K562 treated with DMSO at 1 percent for 24 hours (cell line): ENCODE data around the gene CYP4A11. TPM values are rescaled to one million over a fixed set of nuclear protein-coding genes. Genes with fewer than 3 reads are reported as not detected.

Source experiments
- total RNA-seq: library from RNA; unstranded; fragments of 300-600 nt; gene quantifications from 2 replicates; pipeline ENCODE4 v1.2.3, GENCODE V29; 2022; ENCODE audit warnings: low read depth; ENCODE audit not compliant: insufficient read depth

Gene CYP4A11
- not detected in 2 replicates for total RNA-seq

GRCh38 chr1:46941135-46941694, at the start of gene CYP4A11:
CYP4A11 (minus strand) TSS chr1:46941476; CDS start chr1:46941433, 43 bp downstream.

Other genes starting within 250 kb of the CYP4A11 start
- gene EFCAB14, start 222.4 kb downstream of the CYP4A11 start, total RNA-seq: 23.3 and 25.5 TPM in 2 replicates
- not detected in 2 replicates for gene CYP4B1, start 142.4 kb downstream of the CYP4A11 start, total RNA-seq
- gene CYP4X1, start 82.2 kb upstream of the CYP4A11 start, total RNA-seq: 0.35 and 0.74 TPM in 2 replicates
- gene CYP4Z1, start 125.8 kb upstream of the CYP4A11 start, total RNA-seq: not detected in 2 replicates
- gene CYP4A22, start 196.0 kb upstream of the CYP4A11 start, total RNA-seq: not detected in 2 replicates
- gene PDZK1IP1, start 248.6 kb upstream of the CYP4A11 start, total RNA-seq: 4.1 and 5.7 TPM in 2 replicates